OCI-LY1 (cell line): Measurements from ENCODE around the gene CBLIF.

Experiments used
- CTCF ChIP-seq: fragments of 200-600 bp; sonication (generic), shearing (Covaris generic); IDR thresholded peaks from 2 replicates; pipeline ENCODE4 v1.5.1; 2017; ENCODE audit warnings: mild to moderate bottlenecking, antibody characterized with exemption, low read length, moderate library complexity, mixed read lengths
- EZH2 ChIP-seq: fragments of 200-600 bp; sonication (generic), shearing (Covaris generic); IDR thresholded peaks from 2 replicates; pipeline ENCODE4 v1.8.0; 2017; ENCODE audit warnings: borderline replicate concordance, mixed run types, mild to moderate bottlenecking, antibody characterized with exemption, low read length, moderate library complexity, mixed read lengths

- no peak for TF ChIP-seq CTCF
- no peak for TF ChIP-seq EZH2
Observed at GRCh38 chr11:59865031-59865430, 19.7 kb upstream of the CBLIF start.
